Stimulated activated CD4-positive, alpha-beta T cell treated with anti-CD3 and anti-CD28 coated beads, Interleukin-4, amount 100 ng/mL, for 24 hours (primary cell): Measurements from ENCODE around the gene SLC16A3.
"Not testable (repeated sequence)": the region's sequence is repeated elsewhere in the genome, so short reads cannot be mapped to it uniquely, and the experiment has no call there.

Experiments
- DNase-seq: peaks from one replicate; pipeline ENCODE4 v3.0.0-alpha.2; 2020

The SLC16A3 gene

GRCh38 chr17:82228842-82229697 is at the start of gene SLC16A3:
TSS of gene SLC16A3 (plus strand) at chr17:82229042. CDS start at chr17:82236009, 6,967 bp downstream.
- peak; percentile 41 for DNase-seq

- no peak for DNase-seq
Measured at GRCh38 chr17:82179412-82179811, 49.4 kb upstream of the SLC16A3 start.

- DNase-seq = no peak
Measured at GRCh38 chr17:82179946-82180475, 48.8 kb upstream of the SLC16A3 start.

- no peak for DNase-seq
Measured at GRCh38 chr17:82180776-82181528, 47.9 kb upstream of the SLC16A3 start.

GRCh38 chr17:82184761-82185160 is 44.1 kb upstream of the SLC16A3 start:
- no peak for DNase-seq

GRCh38 chr17:82186221-82186620 is 42.6 kb upstream of the SLC16A3 start:
- no peak for DNase-seq

GRCh38 chr17:82187500-82187899 is 41.3 kb upstream of the SLC16A3 start:
- no peak for DNase-seq

GRCh38 chr17:82188001-82188961 is 40.6 kb upstream of the SLC16A3 start:
- DNase-seq = no peak

GRCh38 chr17:82193050-82193449 is 35.8 kb upstream of the SLC16A3 start:
- not testable (repeated sequence) for DNase-seq

- DNase-seq = no peak
Measured at GRCh38 chr17:82193520-82194220, 35.2 kb upstream of the SLC16A3 start.

- DNase-seq = no peak
Measured at GRCh38 chr17:82194765-82195164, 34.1 kb upstream of the SLC16A3 start.

- no peak for DNase-seq
Measured at GRCh38 chr17:82195675-82196672, 32.9 kb upstream of the SLC16A3 start.

GRCh38 chr17:82198092-82198491 is 30.8 kb upstream of the SLC16A3 start:
- DNase-seq = no peak

GRCh38 chr17:82199496-82199895 is 29.3 kb upstream of the SLC16A3 start:
- DNase-seq = no peak

GRCh38 chr17:82200135-82200534 is 28.7 kb upstream of the SLC16A3 start:
- DNase-seq = no peak

GRCh38 chr17:82200743-82201497 is 27.9 kb upstream of the SLC16A3 start:
- DNase-seq = peak; percentile 57

- no peak for DNase-seq
Measured at GRCh38 chr17:82201498-82201910, 27.3 kb upstream of the SLC16A3 start.

- DNase-seq = no peak
Measured at GRCh38 chr17:82202981-82203380, 25.9 kb upstream of the SLC16A3 start.

- no peak for DNase-seq
Measured at GRCh38 chr17:82203920-82204319, 24.9 kb upstream of the SLC16A3 start.
